Measurements from ENCODE around the gene HAO1.
A peak's percentile ranks its signal among the peaks of the same experiment; 100 is the strongest.

HAO1 gene

GRCh38 chr20:7903429-7903828 lies 36.8 kb downstream of the HAO1 start:
- Mint-ChIP-seq H3K9me3 (no peaks in the 10 kb centered on the region), H3K27me3 (no peaks in the 10 kb centered on the region), H3K4me1 (ENCODE audit: low read depth) (peaks cover under 1% of the 10 kb centered on the region), H3K4me3 (no peak overlapping the region), H3K27ac (no peak overlapping the region), H3K36me3 (ENCODE audit: low read depth) (no peaks in the 10 kb centered on the region)
- intact Hi-C loops (cut with micrococcal nuclease) = no loop called here

DNA sequence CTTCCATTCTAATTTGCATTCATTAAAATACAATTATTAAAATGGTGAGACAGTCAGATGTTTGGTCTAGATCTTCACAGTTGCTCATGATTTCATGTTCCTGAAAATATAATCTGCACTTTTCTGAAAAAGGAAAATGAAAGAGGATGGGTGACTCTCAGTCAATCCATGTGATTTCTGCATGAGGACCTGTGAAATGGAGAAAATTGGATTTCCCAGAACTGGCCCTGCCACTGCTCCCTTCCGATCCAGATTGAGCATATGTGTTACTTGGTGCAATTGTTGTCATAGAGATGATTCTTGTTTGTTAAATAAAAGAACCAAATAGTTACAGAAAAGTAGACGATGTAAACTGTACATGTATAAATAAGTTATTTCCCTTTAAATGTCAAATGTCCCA lies 37.4 kb downstream of the HAO1 start:
- H3K9me3 Mint-ChIP-seq = no peaks in the 10 kb centered on the region
- H3K4me3 Mint-ChIP-seq = no peak overlapping the region
- H3K36me3 Mint-ChIP-seq (ENCODE audit: low read depth) = no peaks in the 10 kb centered on the region
- peaks cover 6% of the 10 kb centered on the region for H3K4me1 Mint-ChIP-seq (ENCODE audit: low read depth)
- no peaks in the 10 kb centered on the region for H3K27me3 Mint-ChIP-seq
- intact Hi-C loops (cut with micrococcal nuclease) = no loop called here
- no peak overlapping the region for H3K27ac Mint-ChIP-seq

DNA sequence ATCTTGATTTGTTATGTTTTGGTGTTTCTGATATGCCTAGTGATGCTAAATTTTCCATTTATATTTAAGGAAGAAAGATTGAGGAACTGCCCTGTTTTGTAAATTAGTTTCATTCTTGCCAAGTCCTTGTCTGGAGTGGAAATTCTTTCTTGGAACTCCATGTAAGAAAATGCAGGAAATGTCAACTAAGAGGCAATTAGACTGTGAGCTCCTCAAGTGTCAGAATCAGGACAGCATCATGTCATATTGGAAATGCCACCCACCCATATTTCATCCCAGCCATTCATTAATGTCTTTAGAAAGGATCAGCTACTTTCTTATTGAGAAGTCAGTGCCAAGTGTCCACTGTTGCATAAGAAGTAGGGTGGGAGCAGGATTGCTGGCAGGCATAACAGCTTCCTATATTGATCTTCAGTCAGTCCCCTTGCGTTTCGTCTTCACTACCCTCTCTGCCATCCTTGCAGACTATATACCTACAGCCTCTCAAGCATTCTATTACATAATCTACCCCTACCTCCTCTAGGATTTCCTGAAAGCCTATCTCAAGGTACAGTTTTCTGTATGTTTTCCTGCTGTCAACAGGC lies 42.4 kb downstream of the HAO1 start:
- no peak overlapping the region for H3K4me3 Mint-ChIP-seq
- H3K9me3 Mint-ChIP-seq = no peaks in the 10 kb centered on the region
- peaks cover 15% of the 10 kb centered on the region for H3K4me1 Mint-ChIP-seq (ENCODE audit: low read depth)
- intact Hi-C loops (cut with micrococcal nuclease) = loop anchor here (5.0 kb wide), 1 partner anchor 34 kb away; no protein-coding TSS in a partner anchor
- peak overlapping the region; percentile 75 for H3K27ac Mint-ChIP-seq
- no peaks in the 10 kb centered on the region for H3K36me3 Mint-ChIP-seq (ENCODE audit: low read depth)
- H3K27me3 Mint-ChIP-seq = no peaks in the 10 kb centered on the region

DNA sequence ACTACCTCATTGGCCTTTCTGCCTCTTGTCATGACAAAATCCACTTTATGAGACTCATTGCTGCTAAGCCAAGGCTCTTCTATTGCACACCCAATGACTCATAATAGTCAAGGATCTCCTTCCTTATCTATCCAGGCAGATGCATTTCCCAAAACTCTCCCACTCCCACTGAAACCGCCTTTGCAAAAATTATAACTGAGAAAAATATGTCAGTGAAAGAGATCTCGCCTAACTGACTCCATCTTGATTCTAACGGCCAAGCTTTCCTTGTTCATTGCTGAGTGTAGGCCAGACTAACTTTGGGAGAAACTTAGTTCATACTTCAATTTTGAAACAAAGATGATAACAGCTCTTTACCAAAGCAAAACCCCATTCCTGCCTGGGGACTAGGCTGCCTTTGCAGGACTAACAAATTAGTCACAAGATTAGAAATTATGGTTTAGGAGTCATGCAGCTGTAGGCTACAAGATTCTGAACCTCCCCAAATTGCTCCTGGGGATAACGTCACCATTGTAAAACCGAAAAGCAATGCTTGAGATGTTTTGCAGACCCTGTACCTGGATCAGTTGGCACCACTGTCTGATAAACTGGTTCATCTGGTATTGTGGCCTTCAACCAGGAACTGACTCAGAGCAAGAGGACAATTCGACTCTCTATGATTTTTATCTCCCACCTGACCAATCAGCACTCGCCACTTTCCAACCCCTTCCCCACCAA lies 47.1 kb downstream of the HAO1 start:
- Mint-ChIP-seq H3K4me1 (ENCODE audit: low read depth) (peaks cover 12% of the 10 kb centered on the region), H3K36me3 (ENCODE audit: low read depth) (no peaks in the 10 kb centered on the region), H3K9me3 (no peaks in the 10 kb centered on the region), H3K27me3 (no peaks in the 10 kb centered on the region), H3K4me3 (no peak overlapping the region), H3K27ac (no peak overlapping the region)
- intact Hi-C loops (cut with micrococcal nuclease) = no loop called here

- Mint-ChIP-seq H3K9me3 (no peaks in the 10 kb centered on the region), H3K27me3 (no peaks in the 10 kb centered on the region), H3K27ac (no peak overlapping the region), H3K4me3 (no peak overlapping the region), H3K36me3 (ENCODE audit: low read depth) (no peaks in the 10 kb centered on the region), H3K4me1 (ENCODE audit: low read depth) (no peaks in the 10 kb centered on the region)
- intact Hi-C loops (cut with micrococcal nuclease) = no loop called here
These were observed 48.6 kb downstream of the HAO1 start for GRCh38 chr20:7891705-7892104.

- H3K4me3 Mint-ChIP-seq = no peak overlapping the region
These were observed 50.5 kb downstream of the HAO1 start for GRCh38 chr20:7889736-7890135.

DNA sequence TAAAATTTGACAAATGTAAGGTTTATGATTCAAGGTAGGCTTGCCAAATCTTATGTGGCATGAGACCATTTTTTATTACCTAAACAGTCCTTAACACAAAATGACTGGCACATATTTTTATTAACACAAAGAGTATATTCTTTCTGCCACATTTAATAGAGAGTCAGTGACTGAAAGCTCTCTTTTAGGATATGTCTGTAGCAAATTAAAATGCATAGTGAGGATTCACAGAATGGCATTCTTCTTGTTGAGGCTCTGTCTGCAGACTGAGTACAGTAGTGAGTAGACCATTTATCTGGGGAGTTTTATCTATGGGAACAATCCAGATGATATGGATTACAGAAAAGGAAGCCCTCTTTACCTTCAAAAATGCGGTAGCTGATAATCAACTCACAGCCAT lies 56.5 kb downstream of the HAO1 start:
- Mint-ChIP-seq H3K27ac (no peak overlapping the region), H3K4me1 (ENCODE audit: low read depth) (no peaks in the 10 kb centered on the region), H3K27me3 (no peaks in the 10 kb centered on the region), H3K4me3 (no peak overlapping the region), H3K36me3 (ENCODE audit: low read depth) (no peaks in the 10 kb centered on the region), H3K9me3 (no peaks in the 10 kb centered on the region)
- intact Hi-C loops (cut with micrococcal nuclease) = no loop called here

More at GRCh38 chr20:7889736-7890135, 50.5 kb downstream of the HAO1 start:
- H3K27ac Mint-ChIP-seq = no peak overlapping the region
- no peaks in the 10 kb centered on the region for H3K9me3 Mint-ChIP-seq
- H3K4me1 Mint-ChIP-seq (ENCODE audit: low read depth) = no peaks in the 10 kb centered on the region
- intact Hi-C loops (cut with micrococcal nuclease) = no loop called here
- H3K36me3 Mint-ChIP-seq (ENCODE audit: low read depth) = no peaks in the 10 kb centered on the region
- H3K27me3 Mint-ChIP-seq = no peaks in the 10 kb centered on the region

DNA sequence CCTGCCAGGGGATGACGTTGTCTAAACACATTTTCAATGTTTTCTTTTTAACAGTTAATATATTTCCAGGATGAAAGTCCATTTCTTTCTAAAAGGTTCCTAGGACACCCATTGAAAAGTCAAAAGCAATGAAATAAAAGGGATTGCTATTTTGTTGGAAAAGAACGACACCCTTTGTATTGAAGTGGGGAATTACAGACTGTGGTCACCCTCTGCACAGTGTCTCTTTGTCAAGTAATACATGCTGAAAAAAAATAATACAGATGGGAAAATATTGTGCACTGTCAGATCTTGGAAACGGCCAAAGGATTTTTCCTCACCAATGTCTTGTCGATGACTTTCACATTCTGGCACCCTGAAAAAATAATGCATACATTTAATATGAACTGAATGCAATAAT lies 56.9 kb downstream of the HAO1 start:
- Mint-ChIP-seq H3K36me3 (ENCODE audit: low read depth) (no peaks in the 10 kb centered on the region), H3K4me3 (no peak overlapping the region), H3K27me3 (no peaks in the 10 kb centered on the region), H3K9me3 (no peaks in the 10 kb centered on the region), H3K27ac (no peak overlapping the region), H3K4me1 (ENCODE audit: low read depth) (no peaks in the 10 kb centered on the region)
- intact Hi-C loops (cut with micrococcal nuclease) = no loop called here

DNA sequence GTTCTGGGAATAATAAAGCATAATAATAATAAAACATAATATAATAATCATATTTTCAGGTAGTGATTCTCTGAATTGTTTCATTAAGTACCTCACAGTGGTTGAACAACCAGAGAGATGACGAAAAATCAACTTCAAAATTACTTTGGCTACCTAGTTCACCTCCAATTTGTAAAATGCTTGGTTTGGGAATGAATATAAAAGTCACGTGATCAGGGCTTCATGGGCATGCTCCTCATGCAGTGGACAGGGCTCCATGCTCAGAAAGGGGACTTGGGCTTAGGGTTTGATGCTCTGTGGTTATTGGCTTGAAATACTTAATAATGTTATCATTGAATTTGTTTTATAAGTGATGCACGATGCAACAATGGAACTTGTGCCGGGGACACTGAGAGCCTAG lies 58.2 kb downstream of the HAO1 start:
- intact Hi-C loops (cut with micrococcal nuclease) = no loop called here
- Mint-ChIP-seq H3K27ac (no peak overlapping the region), H3K36me3 (ENCODE audit: low read depth) (no peaks in the 10 kb centered on the region), H3K4me1 (ENCODE audit: low read depth) (no peaks in the 10 kb centered on the region), H3K4me3 (no peak overlapping the region), H3K9me3 (no peaks in the 10 kb centered on the region), H3K27me3 (no peaks in the 10 kb centered on the region)

DNA sequence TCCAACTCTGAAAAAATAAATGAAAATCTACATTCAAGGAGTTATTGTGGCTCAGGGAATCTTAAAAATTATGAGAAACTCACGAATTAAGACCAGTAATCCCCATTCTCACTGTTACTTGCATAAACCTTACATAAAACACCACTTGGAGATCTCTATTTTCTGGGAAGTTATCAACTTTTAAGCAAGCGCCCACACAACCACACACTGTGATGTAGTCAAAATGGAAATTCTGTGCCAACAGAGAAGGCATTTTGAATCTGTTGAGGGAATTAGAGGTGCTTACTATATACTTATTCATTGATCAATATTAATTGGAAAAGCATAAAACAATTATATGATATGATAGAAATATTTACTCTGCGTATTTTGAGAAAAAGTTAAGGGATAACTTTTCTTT lies 58.7 kb downstream of the HAO1 start:
- intact Hi-C loops (cut with micrococcal nuclease) = no loop called here
- H3K36me3 Mint-ChIP-seq (ENCODE audit: low read depth) = no peaks in the 10 kb centered on the region
- H3K9me3 Mint-ChIP-seq = no peaks in the 10 kb centered on the region
- no peaks in the 10 kb centered on the region for H3K27me3 Mint-ChIP-seq
- H3K27ac Mint-ChIP-seq = no peak overlapping the region
- H3K4me1 Mint-ChIP-seq (ENCODE audit: low read depth) = no peaks in the 10 kb centered on the region
- no peak overlapping the region for H3K4me3 Mint-ChIP-seq

GRCh38 chr20:7879883-7880282 lies 60.4 kb downstream of the HAO1 start:
- Mint-ChIP-seq H3K4me1 (ENCODE audit: low read depth) (no peaks in the 10 kb centered on the region), H3K4me3 (no peak overlapping the region), H3K36me3 (ENCODE audit: low read depth) (no peaks in the 10 kb centered on the region), H3K27me3 (no peaks in the 10 kb centered on the region), H3K9me3 (no peaks in the 10 kb centered on the region), H3K27ac (no peak overlapping the region)
- intact Hi-C loops (cut with micrococcal nuclease) = no loop called here

DNA sequence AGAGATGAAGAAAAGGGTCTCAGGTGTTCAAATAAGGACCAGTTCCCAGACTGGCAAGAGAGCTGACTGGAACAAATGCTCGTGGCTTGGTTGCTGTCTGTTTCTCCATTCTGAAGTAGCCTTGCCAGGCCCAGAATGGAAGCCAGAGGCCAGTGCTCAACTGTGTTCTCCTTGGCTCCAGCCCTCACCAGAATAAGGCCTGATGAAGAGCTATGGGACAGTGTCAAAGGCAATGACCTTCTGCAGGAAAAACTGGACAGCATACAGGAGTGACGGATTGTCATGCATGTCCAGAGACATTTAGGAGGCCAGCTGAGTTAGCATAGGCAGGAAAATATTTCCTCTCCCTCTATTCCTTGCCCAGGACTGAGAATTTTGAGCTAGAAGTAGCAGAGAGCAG lies 72.2 kb downstream of the HAO1 start:
- Mint-ChIP-seq H3K9me3 (no peaks in the 10 kb centered on the region), H3K4me1 (ENCODE audit: low read depth) (no peaks in the 10 kb centered on the region), H3K27ac (no peak overlapping the region), H3K4me3 (no peak overlapping the region), H3K36me3 (ENCODE audit: low read depth) (no peaks in the 10 kb centered on the region), H3K27me3 (peaks cover 5% of the 10 kb centered on the region)
- intact Hi-C loops (cut with micrococcal nuclease) = no loop called here

- Mint-ChIP-seq H3K4me1 (ENCODE audit: low read depth) (no peaks in the 10 kb centered on the region), H3K4me3 (no peak overlapping the region), H3K27me3 (peaks cover 7% of the 10 kb centered on the region), H3K27ac (no peak overlapping the region), H3K36me3 (ENCODE audit: low read depth) (no peaks in the 10 kb centered on the region), H3K9me3 (no peaks in the 10 kb centered on the region)
- intact Hi-C loops (cut with micrococcal nuclease) = no loop called here
These were observed 74.0 kb downstream of the HAO1 start for GRCh38 chr20:7866285-7866684.

- H3K36me3 Mint-ChIP-seq (ENCODE audit: low read depth) = no peaks in the 10 kb centered on the region
- H3K9me3 Mint-ChIP-seq = no peaks in the 10 kb centered on the region
- peaks cover 4% of the 10 kb centered on the region for H3K27me3 Mint-ChIP-seq
- H3K4me1 Mint-ChIP-seq (ENCODE audit: low read depth) = peaks cover 6% of the 10 kb centered on the region
- no peak overlapping the region for H3K4me3 Mint-ChIP-seq
- no peak overlapping the region for H3K27ac Mint-ChIP-seq
- intact Hi-C loops (cut with micrococcal nuclease) = no loop called here
These were observed 80.9 kb downstream of the HAO1 start for GRCh38 chr20:7859356-7859802.

- H3K4me3 Mint-ChIP-seq = no peak overlapping the region
- no peaks in the 10 kb centered on the region for H3K9me3 Mint-ChIP-seq
- peaks cover 6% of the 10 kb centered on the region for H3K4me1 Mint-ChIP-seq (ENCODE audit: low read depth)
- peaks cover 4% of the 10 kb centered on the region for H3K27me3 Mint-ChIP-seq
- intact Hi-C loops (cut with micrococcal nuclease) = no loop called here
- H3K36me3 Mint-ChIP-seq (ENCODE audit: low read depth) = no peaks in the 10 kb centered on the region
- H3K27ac Mint-ChIP-seq = no peak overlapping the region
These were observed 81.5 kb downstream of the HAO1 start for GRCh38 chr20:7858734-7859250.
